ENCODE measurements around the gene ALOX5AP.

GRCh38 chr13:30799356-30799824, 64.0 kb downstream of the ALOX5AP start:
- TF ChIP-seq POLR2A (IDR thresholded peaks at IDR 0.05) (no peak), CTCF (IDR thresholded peaks at IDR 0.05) (no peak)

Data from right lobe of liver (tissue), 4 donors.